Activated naive CD4-positive, alpha-beta T cell treated with anti-CD3 and anti-CD28 coated beads for 36 hours (primary cell): Measurements from ENCODE around the gene MAP3K21. TPM values are rescaled to one million over a fixed set of nuclear protein-coding genes. Genes with fewer than 3 reads are reported as not detected.

Experiments
- CTCF ChIA-PET: fragments of 350-600 bp; sonication (Branson Sonifier 250); formaldehyde crosslinking; loops from one replicate; lab custom pipeline; 2021; ENCODE audit warnings: antibody characterized with exemption; lab: Charles Lee
- DNase-seq: peaks from one replicate; pipeline ENCODE4 v3.0.0-alpha.2; 2020
- H3K27ac Mint-ChIP-seq: one replicate; pipeline ENCODE4 v1.8.0; 2021; ENCODE audit warnings: mild to moderate bottlenecking, mixed read lengths
- H3K27me3 Mint-ChIP-seq: one replicate; pipeline ENCODE4 v1.8.0; 2021; ENCODE audit warnings: low read depth, mixed read lengths
- H3K36me3 Mint-ChIP-seq: one replicate; pipeline ENCODE4 v1.8.0; 2021; ENCODE audit warnings: low read depth, mixed read lengths
- H3K4me1 Mint-ChIP-seq: one replicate; pipeline ENCODE4 v1.8.0; 2021; ENCODE audit warnings: low read depth, mixed read lengths
- H3K4me3 Mint-ChIP-seq: one replicate; pipeline ENCODE4 v1.8.0; 2021; ENCODE audit warnings: mild to moderate bottlenecking, moderate library complexity, mixed read lengths
- H3K9me3 Mint-ChIP-seq: one replicate; pipeline ENCODE4 v1.8.0; 2021; ENCODE audit warnings: mixed read lengths
- intact Hi-C: fragments of 100-400 bp; cut with micrococcal nuclease; formaldehyde crosslinking; loops from one replicate; pipeline ENCODE4 v1.15.1; 2023
- total RNA-seq, 2 experiments: library from RNA; stranded (reverse); gene quantifications; one replicate each; pipeline ENCODE4 v1.2.3, GENCODE V29; 2021

Gene MAP3K21
- total RNA-seq, 2 experiments from 2014 or later: 1.8 to 2.0 TPM

DNA sequence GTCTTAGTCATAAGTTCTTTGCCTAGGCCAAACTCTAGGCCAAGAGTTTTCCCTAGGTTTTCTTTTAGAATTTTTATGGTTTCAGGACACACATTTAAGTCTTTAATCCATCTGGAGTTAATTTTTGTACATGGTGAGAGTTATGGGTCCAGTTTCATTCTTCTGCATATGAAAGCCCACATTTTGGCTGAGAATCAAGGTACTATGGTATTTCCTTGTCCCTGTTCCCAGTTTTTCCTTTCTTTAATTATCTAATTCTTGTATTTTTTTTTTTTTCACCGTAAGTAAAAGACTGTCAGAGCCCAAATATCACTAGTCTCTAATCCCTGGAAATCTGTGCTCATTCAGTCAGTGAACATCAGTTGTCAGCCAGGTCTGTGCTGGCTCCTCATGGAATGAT, 105.4 kb downstream of the MAP3K21 start:
- Mint-ChIP-seq H3K4me1 (no peaks in the 10 kb centered on the region), H3K9me3 (no peaks in the 10 kb centered on the region), H3K27me3 (peaks cover 17% of the 10 kb centered on the region), H3K27ac (no peak overlapping the region), H3K36me3 (no peaks in the 10 kb centered on the region), H3K4me3 (no peak overlapping the region)
- no peak for DNase-seq
- CTCF ChIA-PET: no interaction called here
- intact Hi-C loops: no loop called here

DNA sequence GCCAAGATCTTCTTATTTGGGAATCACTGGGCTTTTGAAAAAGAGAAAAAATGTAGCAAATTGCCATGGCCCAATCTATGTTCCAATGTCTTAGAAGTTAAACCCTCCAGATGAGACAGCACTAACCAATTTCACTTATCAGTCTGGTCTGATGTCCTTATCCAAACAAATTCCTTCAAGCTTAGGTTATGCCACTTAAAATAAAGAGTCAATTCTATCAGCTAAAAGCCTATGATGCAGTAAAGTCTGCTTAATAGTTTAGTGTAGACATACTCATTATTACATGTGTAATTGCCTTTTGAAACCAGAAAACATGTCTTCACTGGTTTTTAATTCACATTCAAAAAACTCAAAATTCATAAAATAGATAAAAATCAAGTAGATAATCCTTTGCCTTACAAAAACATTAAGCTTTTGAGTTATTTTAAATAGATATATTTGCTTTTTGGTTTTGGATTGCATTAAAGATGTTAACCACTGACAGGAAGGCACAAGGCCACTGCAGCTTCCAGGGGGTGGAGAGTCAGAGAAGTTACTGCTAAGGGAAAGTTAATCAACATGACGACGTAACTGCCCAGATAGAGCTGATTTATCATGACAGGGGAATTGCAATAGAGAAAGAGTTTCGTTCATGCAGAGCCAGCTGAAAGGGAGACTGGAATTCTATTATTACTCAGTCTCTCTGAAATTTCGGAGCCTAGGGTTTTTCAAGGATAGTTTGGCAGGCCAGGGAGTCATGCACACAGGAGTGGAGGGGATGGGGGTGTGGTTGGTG, 106.1 kb downstream of the MAP3K21 start:
- Mint-ChIP-seq H3K4me1 (no peaks in the 10 kb centered on the region), H3K27me3 (peaks cover 14% of the 10 kb centered on the region), H3K4me3 (no peak overlapping the region), H3K9me3 (no peaks in the 10 kb centered on the region), H3K27ac (no peak overlapping the region), H3K36me3 (no peaks in the 10 kb centered on the region)
- no peak for DNase-seq
- CTCF ChIA-PET: no interaction called here
- intact Hi-C loops: no loop called here

Other genes with a start within 250 kb of the MAP3K21 start
- 10 to 100 TPM; 11.5 to 12.2 TPM for gene PCNX2, start 32.0 kb upstream of the MAP3K21 start, total RNA-seq